ENCODE results near the gene FAF1. TPM values are rescaled to one million over a fixed set of nuclear protein-coding genes. Genes with fewer than 3 reads are reported as not detected.
A peak's percentile ranks its signal among the peaks of the same experiment; 100 is the strongest.

FAF1 gene
- total and polyA plus RNA-seq, 9 of the 15 experiments (the other 6 are each of a cell fraction or from before 2014, with no cell fraction given), result 48.7 to 225 (median 118) TPM

GRCh38 chr1:50976890-50977574 lies 17.0 kb upstream of the FAF1 start (continued):
- TF ChIP-seq FOXP4 (CRISPR knock-in tag; IDR thresholded peaks at IDR 0.05; ENCODE audit: borderline replicate concordance), result no peak
- no peak for TF ChIP-seq BRD9 (IDR thresholded peaks at IDR 0.05; ENCODE audit: low read depth, partially characterized antibody)
- TF ChIP-seq GTF2E2 (tag; IDR thresholded peaks at IDR 0.05), result peak; percentile 70; the same call in 1 of the 2 replicates

- Histone ChIP-seq H3K4me1 (replicated peaks in 1 of 2; ENCODE audit: control insufficient read depth in 2 of 2, insufficient read depth in 2 of 2, low read length in 2 of 2) (peaks cover 17% of the 10 kb centered on the region in 2 experiments), H3K9ac (ENCODE audit: insufficient read depth in 1 of 2, low read depth in 2 of 2, low read length in 2 of 2) (peak overlapping the region; percentile 91 to 95; a peak in 3 of 4 replicates), H3K79me2 (ENCODE audit: control insufficient read depth, insufficient read depth, low read length) (peaks cover 94% of the 10 kb centered on the region), H2AFZ (ENCODE audit: low read depth, low read length) (peak overlapping the region; percentile 87), H3K27ac (ENCODE audit: extremely low read depth, low read depth, low read length) (peak overlapping the region; percentile 96), H3K9me1 (ENCODE audit: control insufficient read depth, insufficient read depth, low read length) (no peaks in the 10 kb centered on the region), H3K27me3 (ENCODE audit: control insufficient read depth in 2 of 2, insufficient read depth in 2 of 2, low read length in 2 of 2) (no peaks in the 10 kb centered on the region), H3K9me3 (replicated peaks; ENCODE audit: control insufficient read depth, insufficient read depth, low read depth, low read length) (no peaks in the 10 kb centered on the region), H4K20me1 (replicated peaks; ENCODE audit: control insufficient read depth, insufficient read depth, low read length) (no peaks in the 10 kb centered on the region), H3K36me3 (ENCODE audit: control insufficient read depth, insufficient read depth, low read length) (peaks cover 17% of the 10 kb centered on the region; the same call in 1 of the 3 replicates), H3K4me3 (peak overlapping the region; percentile 67), H3K4me2 (ENCODE audit: insufficient read depth, low read length) (peak overlapping the region; percentile 89)
- BruUV-seq (replicated peaks), result no TSS peak
- DNase-seq (ENCODE audit: extremely low read depth in 1 of 4, low spot score in 3 of 4), result peak; percentile 23 to 62 (median 44)
- ChIA-PET CTCF (ENCODE audit: low intra/inter-chr PET ratio) (no interaction called here), POLR2A (interaction anchor here (1.0 to 4.7 kb wide), 7 partner anchors 7 to 67 kb away, joined by 3 to 65 read pairs (median 6); partner anchors contain the start of genes CDKN2C and FAF1)
- peak; percentile 28 for ATAC-seq
- FAIRE-seq, result no peak
- intact Hi-C loops (cut with micrococcal nuclease) (loop anchor here (5.0 to 10.0 kb wide), 2 partner anchors 66 to 759 kb away; no protein-coding TSS in a partner anchor), in situ Hi-C loops (cut with MboI) (no loop called here)
- WGBS (ENCODE audit: insufficient coverage, low coverage, missing lambda C conversion rate), result 5% methylated on average over 19 of the region's 19 CpGs
- TF ChIP-seq ZEB2 (IDR thresholded peaks at IDR 0.05) (peak; percentile 64; the same call in 1 of the 2 replicates), SMAD3 (CRISPR knock-in tag; conservative IDR thresholded peaks at IDR 0.05) (no peak), ZNF24 (IDR thresholded peaks at IDR 0.05) (peak; percentile 73), CHD1 (IDR thresholded peaks at IDR 0.05; ENCODE audit: low read length) (peak; percentile 84), POLR2A (conservative IDR thresholded peaks at IDR 0.05) (peak; percentile 45; the same call in 1 of the 2 replicates), LCOR (CRISPR knock-in tag; IDR thresholded peaks at IDR 0.05) (no peak), RCOR1 (IDR thresholded peaks at IDR 0.05; ENCODE audit: borderline replicate concordance in 1 of 2, low read depth in 2 of 2, low read length in 2 of 2) (peak in 1 of 2 experiments; percentile 71; a peak in 2 of 4 replicates), CEBPG (CRISPR knock-in tag; IDR thresholded peaks at IDR 0.05) (no peak), CEBPG (tag; conservative IDR thresholded peaks at IDR 0.05 in 1 of 2, IDR thresholded peaks at IDR 0.05 in 1 of 2) (no peak), EP400 (IDR thresholded peaks at IDR 0.05) (no peak), CBX8 (IDR thresholded peaks at IDR 0.05; ENCODE audit: borderline replicate concordance, extremely low read depth, low read depth, low read length, poor library complexity, severe bottlenecking) (no peak), BCOR (IDR thresholded peaks at IDR 0.05) (0 out of 2 replicates have a peak, but pooled peaks have one; percentile 26), ZC3H11A (IDR thresholded peaks at IDR 0.05; ENCODE audit: low read depth, low read length) (no peak), MAFG (tag; conservative IDR thresholded peaks at IDR 0.05) (no peak), TAF1 (IDR thresholded peaks at IDR 0.05; ENCODE audit: control insufficient read depth, extremely low read depth, insufficient read depth, low read length, severe bottlenecking) (no peak)
These were observed 16.2 kb upstream of the FAF1 start for GRCh38 chr1:50976111-50976889.

Data from K562 (cell line).